ENCODE results near the gene NAB1.

The NAB1 gene

DNA sequence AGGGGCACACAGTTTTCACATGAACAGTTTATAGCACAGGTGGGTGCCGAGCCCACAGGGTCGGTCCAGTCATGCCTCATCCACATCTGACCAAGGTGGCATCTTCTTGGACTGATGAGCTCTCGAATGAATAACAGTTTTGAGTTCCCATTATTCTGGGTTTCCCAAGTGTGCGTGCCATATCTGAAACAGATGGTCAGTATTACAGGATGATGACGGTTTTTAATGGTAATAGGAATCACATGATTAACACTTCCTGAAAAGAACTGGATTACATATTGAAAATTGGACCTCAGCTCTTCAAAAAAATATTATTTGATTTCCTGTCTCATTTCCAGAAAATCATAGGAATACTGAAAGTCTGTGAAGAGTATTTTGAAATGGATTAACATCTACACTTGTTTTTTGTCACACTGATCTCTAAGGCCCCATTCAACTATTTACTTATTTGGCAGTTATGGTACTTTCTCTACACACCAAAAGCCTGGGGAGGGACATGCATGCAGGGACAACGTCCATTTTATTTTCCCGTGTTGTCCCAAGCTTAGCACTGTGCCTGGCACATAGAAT, 22.2 kb upstream of the NAB1 start:
- TF ChIP-seq NFRKB (IDR thresholded peaks at IDR 0.05): no peak
- TF ChIP-seq HDGF (IDR thresholded peaks at IDR 0.05; ENCODE audit: borderline replicate concordance): no peak
- no peak for TF ChIP-seq TARDBP (IDR thresholded peaks at IDR 0.05)
- no peak for TF ChIP-seq SP1 (IDR thresholded peaks at IDR 0.05)
- TF ChIP-seq ARNT (IDR thresholded peaks at IDR 0.05): no peak
- no peak for TF ChIP-seq LEF1 (IDR thresholded peaks at IDR 0.05; ENCODE audit: borderline replicate concordance)
- no peak for TF ChIP-seq ELF4 (IDR thresholded peaks at IDR 0.05)
- TF ChIP-seq FOXA1 (IDR thresholded peaks at IDR 0.05): no peak
- TF ChIP-seq CTBP1 (IDR thresholded peaks at IDR 0.05; ENCODE audit: borderline replicate concordance): no peak
- no peak for TF ChIP-seq L3MBTL2 (conservative IDR thresholded peaks at IDR 0.05)
- CTCF ChIA-PET: interaction anchor here (0.8 kb wide), 1 partner anchor 94 kb away, joined by 3 read pairs; no protein-coding TSS in a partner anchor
- no peak for DNase-seq (ENCODE audit: extremely low spot score)
- POLR2A ChIA-PET: no interaction called here

DNA sequence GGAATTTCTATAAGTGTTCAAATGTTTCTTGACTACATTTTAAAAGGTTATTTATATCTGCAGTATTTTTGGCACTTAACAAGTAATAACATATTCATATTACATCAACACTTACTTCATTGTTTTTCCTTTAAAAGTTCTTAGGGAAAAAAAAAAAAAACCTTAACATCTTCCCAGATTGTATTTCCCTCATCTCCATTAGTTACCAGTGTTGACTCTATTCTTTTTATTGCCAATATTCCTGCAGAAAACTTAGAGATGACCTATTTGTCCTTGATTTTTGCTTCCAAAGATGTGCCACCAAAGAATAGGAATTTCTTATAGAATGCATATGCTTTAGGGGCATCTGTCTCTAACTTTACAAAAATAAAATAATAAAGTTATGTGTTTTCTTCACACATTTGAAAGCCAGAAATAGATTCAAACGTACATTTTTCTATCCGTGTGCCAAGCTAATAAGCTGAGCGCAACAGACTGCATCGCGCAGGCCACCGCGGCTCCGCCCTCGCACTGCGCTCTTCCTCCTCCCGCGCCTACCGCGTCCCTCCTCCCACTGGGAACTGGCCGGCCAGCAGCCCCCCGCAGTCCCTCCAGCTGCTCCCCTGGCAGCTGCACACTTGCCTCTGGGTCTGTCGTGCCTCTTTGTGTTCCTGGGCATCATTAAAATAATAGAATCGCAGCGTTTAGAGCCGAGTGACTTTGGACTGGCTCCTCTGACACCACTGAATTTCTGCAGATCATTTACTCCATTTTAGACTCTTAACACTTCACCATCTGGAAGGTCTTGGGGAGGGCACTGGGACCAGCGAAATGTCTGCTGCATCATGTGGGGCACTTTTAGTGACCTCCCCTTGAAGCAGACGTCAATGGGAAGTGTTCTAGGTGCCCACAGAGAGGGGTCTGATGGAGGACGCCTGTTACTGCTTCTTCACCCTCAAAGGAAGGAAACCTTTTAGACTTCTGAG, 21.2 kb upstream of the NAB1 start:
- ChIA-PET CTCF (no interaction called here), POLR2A (no interaction called here)
- DNase-seq (ENCODE audit: extremely low spot score): no peak
- no peak for TF ChIP-seq HDGF (IDR thresholded peaks at IDR 0.05; ENCODE audit: borderline replicate concordance)
- TF ChIP-seq ZNF384 (IDR thresholded peaks at IDR 0.05): no peak

DNA sequence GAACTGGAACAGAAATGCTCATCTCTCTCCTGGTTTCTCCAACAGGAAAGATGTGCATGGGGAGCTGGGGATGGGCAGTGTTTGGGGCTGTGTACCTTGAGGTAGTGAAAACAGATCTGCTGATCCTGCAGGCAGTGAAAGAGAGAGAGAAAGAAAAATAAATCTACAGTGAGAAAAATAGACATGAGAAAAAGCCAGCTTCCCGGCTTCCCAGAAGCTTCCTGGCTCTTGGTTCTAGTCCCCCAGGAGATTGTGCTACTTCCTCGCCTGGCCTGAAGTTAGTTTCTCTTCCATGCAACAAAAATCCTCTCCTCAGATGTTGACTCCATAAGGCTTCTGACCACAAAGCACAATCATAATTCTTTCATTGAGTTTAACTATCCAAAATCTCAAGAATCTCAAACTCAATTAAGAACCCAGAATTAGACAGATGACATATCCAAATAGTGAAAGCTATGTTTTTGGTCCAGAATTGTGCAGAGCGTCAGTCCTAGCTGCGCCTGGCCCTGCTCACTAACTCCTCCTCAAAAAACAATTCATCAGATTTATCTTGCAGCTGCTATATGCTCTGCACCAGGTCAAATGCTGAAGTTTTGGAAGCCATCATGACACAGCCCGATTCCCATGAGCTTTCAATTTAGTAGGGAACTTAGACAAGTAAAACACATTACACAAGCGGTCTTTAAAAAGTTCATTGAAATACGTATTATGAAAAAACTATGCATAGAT, 20.1 kb upstream of the NAB1 start:
- TF ChIP-seq TARDBP (IDR thresholded peaks at IDR 0.05) (no peak), SP1 (IDR thresholded peaks at IDR 0.05) (no peak), L3MBTL2 (conservative IDR thresholded peaks at IDR 0.05) (no peak), FOXM1 (IDR thresholded peaks at IDR 0.05; ENCODE audit: borderline replicate concordance) (no peak), ARNT (IDR thresholded peaks at IDR 0.05) (no peak), BHLHE40 (IDR thresholded peaks at IDR 0.05; ENCODE audit: borderline replicate concordance) (no peak), HDGF (IDR thresholded peaks at IDR 0.05; ENCODE audit: borderline replicate concordance) (no peak), ELF4 (IDR thresholded peaks at IDR 0.05) (no peak), FOXA1 (IDR thresholded peaks at IDR 0.05) (no peak), CTBP1 (IDR thresholded peaks at IDR 0.05; ENCODE audit: borderline replicate concordance) (no peak), NFRKB (IDR thresholded peaks at IDR 0.05) (no peak), FOXK2 (IDR thresholded peaks at IDR 0.05) (no peak), ZNF384 (IDR thresholded peaks at IDR 0.05) (no peak)
- TF ChIP-seq, protein P1, sequence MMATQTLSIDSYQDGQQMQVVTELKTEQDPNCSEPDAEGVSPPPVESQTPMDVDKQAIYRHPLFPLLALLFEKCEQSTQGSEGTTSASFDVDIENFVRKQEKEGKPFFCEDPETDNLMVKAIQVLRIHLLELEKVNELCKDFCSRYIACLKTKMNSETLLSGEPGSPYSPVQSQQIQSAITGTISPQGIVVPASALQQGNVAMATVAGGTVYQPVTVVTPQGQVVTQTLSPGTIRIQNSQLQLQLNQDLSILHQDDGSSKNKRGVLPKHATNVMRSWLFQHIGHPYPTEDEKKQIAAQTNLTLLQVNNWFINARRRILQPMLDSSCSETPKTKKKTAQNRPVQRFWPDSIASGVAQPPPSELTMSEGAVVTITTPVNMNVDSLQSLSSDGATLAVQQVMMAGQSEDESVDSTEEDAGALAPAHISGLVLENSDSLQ (IDR thresholded peaks at IDR 0.05): no peak
- CTCF ChIA-PET: no interaction called here

DNA sequence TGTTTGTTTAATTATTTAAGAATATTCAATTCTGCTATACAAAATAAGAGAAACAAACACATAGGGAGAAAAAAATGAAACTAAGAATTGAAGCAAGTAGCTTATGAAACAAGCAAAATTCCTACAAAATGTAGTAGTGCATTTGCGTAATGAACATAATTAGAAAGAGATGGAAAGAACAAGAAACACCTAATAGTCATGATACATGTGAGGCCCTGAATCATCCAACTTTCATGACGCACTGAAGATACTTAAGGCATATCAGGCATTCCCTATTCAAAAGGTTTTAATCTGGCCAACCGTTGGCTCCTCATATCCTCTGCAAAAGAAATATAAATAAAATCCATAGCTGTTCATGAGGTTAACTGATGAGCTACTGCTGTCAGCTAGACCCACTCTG, 14.5 kb upstream of the NAB1 start:
- ChIA-PET CTCF (no interaction called here), POLR2A (no interaction called here)
- TF ChIP-seq BHLHE40 (IDR thresholded peaks at IDR 0.05; ENCODE audit: borderline replicate concordance): no peak
- TF ChIP-seq SP1 (IDR thresholded peaks at IDR 0.05): no peak
- TF ChIP-seq FOXK2 (IDR thresholded peaks at IDR 0.05): no peak
- no peak for TF ChIP-seq L3MBTL2 (conservative IDR thresholded peaks at IDR 0.05)
- TF ChIP-seq, protein P1 (IDR thresholded peaks at IDR 0.05): no peak
- TF ChIP-seq FOXM1 (IDR thresholded peaks at IDR 0.05; ENCODE audit: borderline replicate concordance): no peak
- no peak for TF ChIP-seq ARNT (IDR thresholded peaks at IDR 0.05)
- TF ChIP-seq LEF1 (IDR thresholded peaks at IDR 0.05; ENCODE audit: borderline replicate concordance): no peak
- TF ChIP-seq CTBP1 (IDR thresholded peaks at IDR 0.05; ENCODE audit: borderline replicate concordance): no peak
- no peak for TF ChIP-seq FOXA1 (IDR thresholded peaks at IDR 0.05)
- TF ChIP-seq SUZ12 (IDR thresholded peaks at IDR 0.05): no peak
- TF ChIP-seq HDGF (IDR thresholded peaks at IDR 0.05; ENCODE audit: borderline replicate concordance): no peak
- no peak for TF ChIP-seq ELF4 (IDR thresholded peaks at IDR 0.05)
- no peak for DNase-seq (ENCODE audit: extremely low spot score)

More for the DNA sequence above, 20.1 kb upstream of the NAB1 start:
- no peak for DNase-seq (ENCODE audit: extremely low spot score)
- POLR2A ChIA-PET: no interaction called here

DNA sequence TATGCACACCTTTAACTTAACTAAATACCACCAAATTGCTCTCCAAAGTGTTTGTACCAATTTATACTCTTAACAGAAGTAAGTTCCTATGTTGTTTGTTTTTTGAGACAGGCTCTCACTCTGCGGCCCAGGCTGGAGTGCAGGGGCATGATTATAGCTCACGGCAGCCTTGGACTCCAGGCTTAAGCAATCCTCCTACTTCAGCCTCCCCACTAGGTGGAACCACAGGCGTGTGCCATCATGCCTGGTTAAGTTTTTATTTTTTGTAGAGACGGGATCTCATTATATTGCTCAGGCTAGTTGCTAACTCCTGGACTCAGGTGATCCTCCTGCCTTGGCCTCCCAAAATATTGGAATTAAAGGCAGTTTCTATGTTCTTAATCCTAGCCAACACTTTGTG, 13.1 kb upstream of the NAB1 start:
- DNase-seq (ENCODE audit: extremely low spot score): no peak
- CTCF ChIA-PET: no interaction called here
- TF ChIP-seq TARDBP (IDR thresholded peaks at IDR 0.05): no peak
- TF ChIP-seq FOXK2 (IDR thresholded peaks at IDR 0.05): no peak
- no peak for TF ChIP-seq SUZ12 (IDR thresholded peaks at IDR 0.05)
- POLR2A ChIA-PET: no interaction called here

DNA sequence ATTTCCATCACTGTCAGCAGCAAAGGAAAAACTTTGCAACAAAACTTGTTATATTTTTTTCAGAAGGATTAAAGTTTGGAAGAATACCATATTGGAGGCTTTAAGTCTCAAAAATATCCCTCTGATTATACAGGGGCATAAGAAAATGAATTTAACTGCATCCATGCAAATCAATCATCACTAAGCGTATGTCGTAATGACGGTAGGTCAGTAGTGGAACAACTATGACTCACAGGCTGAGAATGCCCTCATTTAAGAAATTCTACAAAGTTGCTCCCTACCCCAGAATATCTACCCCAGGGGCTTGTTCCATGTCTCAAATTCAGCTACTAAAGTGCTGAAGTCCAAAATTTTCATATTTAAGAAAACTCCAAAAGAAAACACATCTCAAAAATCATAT, 12.5 kb upstream of the NAB1 start:
- ChIA-PET CTCF (no interaction called here), POLR2A (no interaction called here)
- TF ChIP-seq ARNT (IDR thresholded peaks at IDR 0.05): no peak
- no peak for TF ChIP-seq SUZ12 (IDR thresholded peaks at IDR 0.05)
- TF ChIP-seq TARDBP (IDR thresholded peaks at IDR 0.05): no peak
- TF ChIP-seq FOXA1 (IDR thresholded peaks at IDR 0.05): no peak
- TF ChIP-seq, protein P1 (IDR thresholded peaks at IDR 0.05): peak; percentile 60
- TF ChIP-seq LEF1 (IDR thresholded peaks at IDR 0.05; ENCODE audit: borderline replicate concordance): no peak
- TF ChIP-seq FOXK2 (IDR thresholded peaks at IDR 0.05): no peak
- no peak for TF ChIP-seq SP1 (IDR thresholded peaks at IDR 0.05)
- no peak for DNase-seq (ENCODE audit: extremely low spot score)

Measured in HEK293T (cell line).